Astrocyte (in vitro differentiated cells and primary cell): ENCODE data around the gene SCYGR1.

Source experiments
- CTCF ChIP-seq: IDR thresholded peaks from 2 replicates; pipeline ENCODE4 v1.5.1; 2011; ENCODE audit warnings: low read depth, mild to moderate bottlenecking, inconsistent platforms, low read length, moderate library complexity; ENCODE audit not compliant: insufficient read depth
- EZH2 ChIP-seq: IDR thresholded peaks from 2 replicates; pipeline ENCODE4 v1.6.1; 2012; ENCODE audit warnings: mild to moderate bottlenecking, low read length, inconsistent platforms; ENCODE audit not compliant: insufficient read depth

- TF ChIP-seq CTCF (no peak), EZH2 (no peak)
Measured at GRCh38 chr2:227340106-227340505, 47.6 kb downstream of the SCYGR1 start.
